Hindlimb muscle (tissue), 1 donor: Measurements from ENCODE around the gene NUTF2. TPM values are rescaled to one million over a fixed set of nuclear protein-coding genes. Genes with fewer than 3 reads are reported as not detected.

Experiments used
- polyA plus RNA-seq: library from polyadenylated mRNA; unstranded; fragments of 120-200 nt; gene quantifications from one replicate; pipeline ENCODE4 v1.2.1, GENCODE V29; 2013; ENCODE audit not compliant: insufficient read length

NUTF2 gene
- polyA plus RNA-seq, 1 donor: 127 TPM

Other genes with a start within 250 kb of the NUTF2 start
- gene CARMIL2, start 201.8 kb upstream of the NUTF2 start, polyA plus RNA-seq: 0.81 TPM
- 17.4 TPM for gene ACD, start 186.7 kb upstream of the NUTF2 start, polyA plus RNA-seq
- gene PARD6A, start 186.0 kb upstream of the NUTF2 start, polyA plus RNA-seq: 0.89 TPM
- 8.7 TPM for gene ENKD1, start 180.2 kb upstream of the NUTF2 start, polyA plus RNA-seq
- gene C16orf86, start 180.1 kb upstream of the NUTF2 start, polyA plus RNA-seq: 2.6 TPM
- gene GFOD2, start 127.6 kb upstream of the NUTF2 start, polyA plus RNA-seq: 15.8 TPM
- 28.8 TPM for gene RANBP10, start 40.4 kb upstream of the NUTF2 start, polyA plus RNA-seq
- 2.0 TPM for gene TSNAXIP1, start 40.0 kb upstream of the NUTF2 start, polyA plus RNA-seq
- 27.0 TPM for gene THAP11, start 4.6 kb upstream of the NUTF2 start, polyA plus RNA-seq
- gene CENPT, start 760 bp downstream of the NUTF2 start, polyA plus RNA-seq: 36.6 TPM
- gene EDC4, start 26.1 kb downstream of the NUTF2 start, polyA plus RNA-seq: 126 TPM
- gene NRN1L, start 38.0 kb downstream of the NUTF2 start, polyA plus RNA-seq: 1.6 TPM
- 23.0 TPM for gene PSKH1, start 46.3 kb downstream of the NUTF2 start, polyA plus RNA-seq
- 3.1 TPM for gene CTRL, start 84.9 kb downstream of the NUTF2 start, polyA plus RNA-seq
- gene PSMB10, start 89.9 kb downstream of the NUTF2 start, polyA plus RNA-seq: 33.5 TPM
- 24.4 TPM for gene LCAT, start 97.2 kb downstream of the NUTF2 start, polyA plus RNA-seq
- gene SLC12A4, start 121.7 kb downstream of the NUTF2 start, polyA plus RNA-seq: 45.9 TPM
- 0.09 TPM for gene DPEP3, start 133.6 kb downstream of the NUTF2 start, polyA plus RNA-seq
- 2.3 TPM for gene DPEP2, start 152.6 kb downstream of the NUTF2 start, polyA plus RNA-seq
- not detected for gene DPEP2NB, start 169.0 kb downstream of the NUTF2 start, polyA plus RNA-seq
- gene DDX28, start 176.3 kb downstream of the NUTF2 start, polyA plus RNA-seq: 4.9 TPM
- 8.7 TPM for gene DUS2, start 176.4 kb downstream of the NUTF2 start, polyA plus RNA-seq
- 30.2 TPM for gene NFATC3, start 238.4 kb downstream of the NUTF2 start, polyA plus RNA-seq